HG03103 (cell line): ENCODE measurements around the gene IVNS1ABP.

Experiments used
- ATAC-seq: cut with Tn5 transposase; IDR thresholded peaks from one replicate; pipeline ENCODE4 v1.9.1; 2021; ENCODE audit warnings: low read depth; ENCODE audit not compliant: unreplicated experiment

The IVNS1ABP gene

DNA sequence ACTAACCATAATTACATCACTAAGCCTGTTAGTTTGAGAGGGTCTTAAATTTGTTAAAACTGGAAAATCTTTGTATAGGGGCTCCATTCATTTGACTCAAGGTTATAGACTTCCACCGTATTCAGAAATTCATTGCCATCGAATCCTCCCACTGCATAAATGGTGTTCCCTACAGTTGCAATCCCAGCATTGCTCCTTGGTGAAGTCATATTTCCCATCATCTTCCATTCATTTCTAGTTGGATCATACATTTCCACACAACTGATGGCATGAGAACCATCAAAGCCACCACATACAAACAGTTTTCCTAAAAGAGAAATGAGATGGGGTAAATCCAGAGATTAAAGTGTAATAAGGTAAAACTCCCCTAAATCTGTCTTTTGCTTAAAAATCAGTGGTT is 19.1 kb downstream of the IVNS1ABP start:
- ATAC-seq = no peak

DNA sequence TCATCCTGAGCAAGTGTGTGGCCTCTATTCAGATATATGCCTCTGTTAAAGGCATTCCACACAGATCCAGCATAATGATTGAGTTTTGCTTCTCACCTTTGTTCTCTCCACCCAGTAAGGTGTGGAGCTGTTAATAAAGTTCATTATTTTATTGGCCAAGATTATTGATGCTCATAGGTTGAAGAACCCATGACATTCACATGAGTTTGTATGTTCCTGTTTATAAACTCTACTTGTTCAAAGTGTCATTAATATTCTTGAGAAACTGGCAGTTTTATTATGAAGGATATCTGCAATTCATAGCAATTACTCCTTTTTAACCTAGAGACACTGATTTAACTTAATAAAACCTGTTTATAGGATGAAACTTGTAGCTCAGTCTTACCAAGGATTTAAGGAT is 22.0 kb downstream of the IVNS1ABP start:
- ATAC-seq = no peak

DNA sequence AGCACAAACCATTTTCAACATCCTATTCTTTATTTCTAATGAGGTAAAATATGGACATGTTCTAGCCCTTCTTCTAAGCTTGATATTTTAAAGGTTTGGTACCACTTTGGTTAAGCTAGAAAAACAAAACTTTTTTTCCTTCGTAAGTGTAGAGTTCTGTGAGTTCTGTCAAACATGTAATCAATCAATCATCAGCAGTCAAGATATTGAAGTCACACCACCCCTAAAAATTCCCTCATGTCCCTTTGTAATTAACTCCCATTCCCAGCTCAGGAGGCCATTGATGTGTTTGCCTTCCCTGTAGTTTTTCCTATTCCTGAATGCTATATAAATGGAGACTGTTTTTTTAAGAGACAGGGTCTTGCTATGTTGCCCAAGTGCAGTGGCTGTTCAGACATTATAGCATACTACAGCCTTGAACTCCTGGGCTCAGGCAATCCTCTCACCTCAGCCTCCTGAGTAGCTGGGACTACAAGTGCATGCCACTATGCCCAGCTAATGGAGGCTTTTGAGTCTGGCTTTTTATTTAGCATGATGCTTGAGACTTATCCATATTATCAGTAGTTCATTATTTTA is 23.0 kb downstream of the IVNS1ABP start:
- no peak for ATAC-seq

DNA sequence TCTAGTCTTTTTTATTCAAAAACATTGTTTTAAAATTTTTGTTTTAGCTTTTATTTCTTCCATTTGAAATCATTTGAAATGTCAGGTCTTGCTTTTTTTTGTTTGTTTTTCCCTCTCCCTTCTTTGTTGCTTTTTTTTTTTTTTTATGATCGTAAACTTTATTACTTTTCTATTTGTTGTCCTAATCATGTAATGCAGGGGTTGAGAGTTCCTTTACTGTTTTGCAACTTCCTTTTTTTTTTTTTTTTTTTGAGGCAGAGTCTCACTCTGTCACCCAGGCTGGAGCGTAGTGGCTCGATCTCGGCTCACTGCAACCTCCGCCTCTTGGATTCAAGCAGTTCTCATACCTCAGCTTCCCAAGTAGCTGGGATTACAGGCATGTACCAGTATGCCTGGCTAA is 24.8 kb downstream of the IVNS1ABP start:
- no peak for ATAC-seq

DNA sequence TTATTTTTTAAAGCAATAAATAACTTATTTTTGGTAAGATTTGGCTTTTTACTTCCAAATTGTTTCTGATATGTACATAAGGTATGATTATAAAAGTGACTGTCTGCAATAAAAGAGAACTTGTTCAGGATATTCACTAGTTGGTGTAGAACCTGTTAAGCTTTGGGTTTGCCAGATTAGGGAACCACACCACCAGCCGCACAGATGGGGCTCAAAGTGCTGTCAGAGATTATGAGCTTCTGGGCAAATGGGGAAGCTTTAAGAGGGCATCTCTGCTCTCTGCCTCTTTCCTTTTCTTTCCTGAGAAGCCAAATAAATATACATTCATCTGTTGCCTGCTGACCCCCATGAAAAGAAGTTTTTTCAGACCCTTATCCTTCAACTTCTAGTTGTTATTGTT is 25.4 kb downstream of the IVNS1ABP start:
- no peak for ATAC-seq

DNA sequence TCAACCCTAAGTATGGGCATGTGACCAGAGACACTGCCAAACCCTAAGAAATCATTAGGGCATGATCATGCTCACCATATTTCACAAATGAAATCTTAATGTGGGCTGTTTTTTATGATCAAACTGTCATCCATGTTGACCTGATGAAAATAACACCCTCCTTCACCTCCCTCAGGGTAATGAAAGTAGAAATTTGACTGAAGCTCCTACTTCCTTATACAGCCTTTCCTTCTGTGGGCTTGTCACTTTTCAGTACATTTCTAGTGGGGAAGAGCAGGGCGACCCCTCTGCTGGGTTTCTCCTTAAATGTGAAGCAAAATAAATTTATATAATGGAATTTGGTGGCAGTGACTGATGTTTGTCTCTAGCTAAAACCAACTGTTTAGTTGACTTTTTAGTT is 25.9 kb downstream of the IVNS1ABP start:
- ATAC-seq = no peak

DNA sequence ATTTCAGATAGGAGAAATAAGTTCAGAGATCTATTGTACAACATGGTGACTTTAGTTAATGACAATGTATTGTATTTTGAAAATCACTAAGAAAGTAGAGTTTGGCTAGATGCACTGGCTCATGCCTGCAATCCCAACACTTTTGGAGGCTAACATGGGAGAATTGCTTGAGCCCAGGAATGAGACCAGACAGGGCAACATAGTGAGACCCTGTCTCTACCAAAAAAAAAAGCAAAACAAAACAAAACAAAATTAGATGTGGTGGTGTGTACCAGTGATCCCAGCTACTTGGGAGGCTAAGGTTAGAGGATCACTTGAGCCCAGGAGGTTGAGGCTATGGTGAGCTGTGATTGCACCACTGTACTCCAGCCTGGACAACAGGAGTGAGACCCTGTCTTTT is 27.2 kb downstream of the IVNS1ABP start:
- ATAC-seq = no peak

DNA sequence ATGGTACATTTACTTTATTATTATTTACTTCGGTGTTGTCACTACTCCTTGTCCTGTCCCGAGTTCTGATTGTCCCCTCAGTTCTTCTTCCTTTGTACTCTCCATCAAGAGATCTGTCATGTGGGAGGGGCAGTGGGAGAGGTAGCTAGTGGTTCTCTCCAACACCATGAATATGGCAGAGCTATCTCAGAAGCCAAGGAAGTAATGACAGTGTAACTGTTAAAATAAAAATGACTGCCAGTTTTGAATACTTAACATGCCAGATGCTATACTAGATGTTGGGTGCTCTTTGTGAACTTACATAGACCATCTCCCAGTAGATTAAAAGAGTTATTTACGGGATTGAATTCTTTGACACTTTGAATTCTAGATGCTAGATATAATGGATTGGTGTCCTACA is 28.6 kb downstream of the IVNS1ABP start:
- ATAC-seq = no peak

DNA sequence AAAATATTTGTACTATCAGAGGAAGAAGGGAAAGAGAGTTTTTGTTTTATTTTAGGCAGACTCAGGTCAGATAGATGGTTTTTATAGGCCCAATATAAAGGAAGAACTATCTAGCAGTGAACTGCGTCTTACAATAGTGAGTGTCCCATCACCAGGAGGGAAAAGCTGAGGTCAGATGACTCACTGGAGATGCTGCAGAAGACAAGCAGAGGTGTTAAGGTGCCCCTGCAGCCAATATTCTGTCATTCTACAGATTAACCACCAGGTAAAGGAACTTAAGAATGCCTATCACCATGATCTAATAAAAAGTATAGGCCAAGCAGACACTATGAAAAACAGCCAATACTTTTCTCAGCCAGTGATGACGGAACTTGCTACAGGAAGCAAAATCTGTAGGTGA is 29.6 kb downstream of the IVNS1ABP start:
- ATAC-seq = no peak

DNA sequence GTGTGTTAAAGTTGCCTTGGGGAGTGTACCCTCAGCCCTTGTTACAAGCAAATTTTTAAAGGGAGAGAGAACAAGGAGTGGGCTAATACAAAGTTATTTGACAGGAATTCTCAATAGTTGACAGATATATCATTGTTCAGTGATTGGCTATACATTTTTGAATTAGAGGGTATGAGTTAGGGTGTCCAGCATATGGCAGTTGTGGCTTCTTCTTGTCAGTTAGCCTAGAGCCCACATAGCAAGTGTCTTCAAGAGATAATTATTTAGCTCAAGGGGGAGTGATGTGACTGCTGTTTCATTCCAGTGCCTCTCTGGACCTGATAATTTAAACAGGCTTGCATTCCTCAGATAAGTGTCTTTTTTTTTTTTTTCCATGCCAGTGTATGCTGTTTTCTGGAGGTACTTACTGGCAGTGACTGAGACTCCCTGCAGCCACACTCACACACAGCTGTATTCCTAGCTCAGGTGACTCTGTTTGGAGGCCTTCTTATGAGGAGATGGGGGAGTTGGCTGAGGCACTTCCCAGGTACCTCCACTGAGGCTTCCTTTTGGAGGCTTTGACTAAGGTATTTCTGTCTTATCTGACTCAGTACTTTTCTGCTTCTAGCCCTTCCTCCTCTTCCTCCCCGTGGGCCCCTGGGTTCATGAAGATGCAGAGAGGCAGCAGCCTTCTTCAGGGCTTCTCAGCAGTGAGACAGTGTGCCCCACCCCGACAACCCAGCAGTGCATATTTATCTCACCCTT is 32.3 kb downstream of the IVNS1ABP start:
- no peak for ATAC-seq

DNA sequence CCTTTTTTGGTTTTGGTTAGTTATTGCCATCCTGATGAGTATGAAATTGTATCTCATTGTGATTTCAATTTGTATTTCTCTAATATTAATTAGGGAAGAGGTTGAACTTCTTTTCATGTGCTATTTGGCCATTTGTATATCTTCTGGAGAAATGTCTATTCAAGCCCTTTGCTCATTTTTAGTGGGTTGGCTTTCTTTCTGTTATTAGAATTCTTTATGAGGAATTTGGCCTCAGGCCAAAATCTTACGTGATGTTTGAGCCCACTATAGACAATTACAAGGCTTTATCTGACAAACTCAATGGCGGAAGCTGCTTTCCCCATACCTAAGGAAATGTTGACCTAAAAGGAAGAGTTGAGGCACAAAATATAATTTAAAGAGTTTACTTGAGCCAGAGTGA is 32.9 kb downstream of the IVNS1ABP start:
- ATAC-seq = no peak

DNA sequence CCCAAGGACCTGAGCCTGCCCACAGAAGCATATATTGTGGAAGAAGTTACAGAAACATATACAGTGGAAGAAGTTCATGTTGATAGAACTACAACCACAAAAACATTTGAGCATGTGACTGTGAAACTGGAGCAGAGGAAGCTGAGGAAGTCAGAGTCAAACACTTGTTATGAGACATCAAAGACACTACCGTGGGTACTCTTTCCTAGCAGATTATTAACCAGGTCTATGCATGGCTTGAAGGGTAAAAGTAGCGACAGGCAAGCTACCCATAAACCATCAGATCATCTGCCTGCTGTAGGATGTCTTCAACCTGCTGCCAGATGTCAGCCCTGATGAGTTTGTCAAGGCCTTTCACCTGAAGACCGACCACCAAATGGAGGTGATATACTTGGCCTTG is 35.8 kb downstream of the IVNS1ABP start:
- ATAC-seq = peak; percentile 51

DNA sequence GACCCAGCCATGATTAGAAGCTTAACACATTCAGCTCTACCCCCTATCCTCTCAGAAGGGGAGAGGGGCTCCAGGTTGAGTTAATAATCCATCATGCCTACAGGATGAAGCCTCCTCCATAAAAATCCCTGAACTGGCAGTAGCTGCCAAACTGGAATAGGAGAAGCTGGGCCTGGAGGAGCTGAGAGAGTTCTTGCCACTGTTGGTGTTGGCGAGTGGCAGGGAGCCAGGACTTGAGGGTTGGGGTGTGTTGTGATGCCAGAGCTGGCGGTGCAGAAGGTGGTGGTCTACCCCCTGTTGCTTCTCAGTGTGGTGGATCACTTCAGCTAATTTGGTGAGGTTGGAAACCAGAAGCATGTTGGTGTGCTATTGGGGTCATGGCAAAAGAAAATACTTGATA is 36.5 kb downstream of the IVNS1ABP start:
- ATAC-seq = no peak

DNA sequence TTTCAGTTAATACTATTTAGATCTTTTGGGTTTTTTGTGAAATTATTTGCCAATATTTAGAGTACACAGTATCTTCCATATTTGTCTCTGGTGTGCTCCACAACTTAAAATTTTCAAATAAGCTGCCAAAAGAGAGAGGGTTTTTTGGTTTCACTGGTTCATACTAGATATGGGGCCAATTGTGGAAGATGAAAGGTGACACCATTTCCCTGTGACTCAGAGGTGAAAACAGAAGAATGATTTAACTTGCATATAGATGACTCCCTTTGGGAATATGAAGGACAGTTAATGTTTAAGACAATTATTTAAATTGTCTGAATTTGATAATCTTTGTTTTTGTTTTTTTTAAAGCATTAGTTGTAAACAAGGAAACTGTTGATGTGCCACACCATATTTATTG is 37.5 kb downstream of the IVNS1ABP start:
- no peak for ATAC-seq

DNA sequence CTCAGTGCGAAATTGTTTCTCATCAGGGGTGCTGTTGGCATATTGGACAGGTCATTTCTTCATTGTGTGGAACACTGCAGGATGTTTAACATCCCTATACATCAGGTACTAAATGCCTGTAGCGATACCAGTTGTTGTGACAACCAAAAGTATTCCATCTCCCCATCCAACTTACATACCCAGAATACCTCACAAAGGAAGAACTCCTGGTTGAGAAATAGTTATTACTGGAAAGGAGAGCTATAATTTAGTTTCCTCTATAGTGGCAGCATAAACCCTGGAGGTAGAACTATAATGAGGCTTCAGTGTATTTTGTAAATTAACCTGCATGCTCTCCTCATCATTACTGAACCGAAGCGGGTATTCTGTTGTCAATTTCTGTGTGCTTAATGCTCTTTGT is 45.1 kb downstream of the IVNS1ABP start:
- ATAC-seq = no peak

DNA sequence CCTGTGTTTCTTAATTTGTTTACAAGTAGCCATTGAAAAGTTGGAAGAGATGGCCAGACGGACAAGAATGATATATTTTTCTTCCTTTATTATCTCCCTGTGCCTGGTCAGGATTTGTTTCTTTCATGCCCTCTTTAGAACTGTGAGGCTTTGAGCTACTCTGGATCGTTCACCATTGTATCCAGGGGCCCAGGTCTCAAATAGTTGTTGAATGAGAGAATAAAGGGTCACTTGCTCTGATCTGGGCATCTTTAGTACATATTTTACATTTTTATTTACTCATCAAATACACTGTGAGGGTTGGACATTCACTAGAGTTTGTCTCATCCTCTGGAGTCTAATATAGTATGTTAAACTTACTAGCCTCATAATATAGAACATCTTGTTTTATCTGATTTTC is 48.7 kb downstream of the IVNS1ABP start:
- no peak for ATAC-seq

DNA sequence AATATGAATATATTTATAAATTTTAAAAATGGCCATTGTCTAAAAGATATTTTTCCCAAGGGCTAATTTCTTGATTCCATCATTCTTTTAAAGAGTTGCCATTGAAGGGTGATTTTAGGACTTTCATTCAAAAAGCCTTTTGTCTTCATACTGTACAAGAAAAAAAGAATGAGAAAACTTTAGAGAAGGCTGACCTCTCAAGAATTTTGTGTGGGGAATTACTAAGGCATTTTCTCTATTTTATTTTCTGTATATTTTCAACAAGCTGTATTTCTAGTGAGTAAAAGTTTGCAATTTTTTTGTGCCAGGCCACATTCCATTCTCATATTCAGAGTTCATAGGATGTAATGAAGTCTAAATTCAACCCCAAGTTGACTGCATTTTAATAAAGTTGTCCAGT is 49.3 kb downstream of the IVNS1ABP start:
- no peak for ATAC-seq

DNA sequence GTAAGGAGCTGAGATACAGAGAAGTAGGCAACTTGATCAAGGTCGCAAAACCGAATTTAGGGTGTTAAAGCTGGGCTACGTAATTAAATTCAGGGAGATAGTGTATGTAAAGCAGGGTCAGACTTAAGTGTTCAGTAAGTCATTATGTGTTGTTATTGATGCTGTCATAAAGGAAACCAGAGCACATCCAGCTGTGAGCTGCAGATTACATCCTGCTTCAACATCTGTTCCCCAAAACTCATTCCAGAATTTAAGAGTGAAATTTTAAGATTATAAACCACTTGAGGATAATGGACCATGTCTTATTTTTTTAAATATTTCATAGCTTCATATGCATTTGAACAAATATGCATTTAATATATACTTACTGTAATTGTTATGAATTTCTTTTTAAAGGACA is 49.7 kb downstream of the IVNS1ABP start:
- ATAC-seq = no peak

DNA sequence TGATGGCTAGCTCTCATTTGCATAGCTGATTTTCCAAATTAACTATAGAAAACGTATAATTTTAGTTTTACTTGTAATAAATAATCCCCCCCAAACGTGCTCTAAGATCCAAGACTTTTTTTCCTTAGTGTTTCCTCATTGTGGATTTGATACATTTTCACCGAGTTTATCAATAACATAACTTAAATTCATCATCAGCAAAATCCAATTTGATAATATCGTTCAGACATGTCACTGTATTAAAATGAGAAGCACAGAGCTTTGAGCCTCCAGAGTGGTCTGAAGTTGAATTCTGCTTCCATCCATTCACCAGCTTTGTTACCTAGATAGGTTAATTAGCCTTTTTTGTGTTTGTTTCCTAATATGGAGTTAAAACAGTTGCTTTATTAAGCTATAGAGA is 51.7 kb downstream of the IVNS1ABP start:
- ATAC-seq = no peak

DNA sequence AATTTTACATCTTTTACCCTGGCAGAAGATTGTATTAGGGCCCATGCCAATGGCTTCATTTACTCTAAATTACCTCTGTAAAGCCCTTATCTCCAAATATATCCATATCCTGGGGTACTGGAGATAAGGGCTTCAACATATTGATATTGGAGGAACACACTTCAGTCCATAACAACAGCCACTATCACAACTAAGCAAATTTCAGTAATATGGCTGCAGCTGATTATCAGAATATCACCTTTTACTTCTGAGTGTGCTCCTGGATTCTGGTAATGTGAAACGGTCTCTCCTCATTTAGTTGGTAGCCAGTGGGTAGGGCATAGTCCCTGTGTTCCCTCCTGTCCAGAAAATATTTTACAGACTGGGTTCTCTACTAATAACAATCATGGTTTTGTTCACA is 53.3 kb downstream of the IVNS1ABP start:
- ATAC-seq = no peak

DNA sequence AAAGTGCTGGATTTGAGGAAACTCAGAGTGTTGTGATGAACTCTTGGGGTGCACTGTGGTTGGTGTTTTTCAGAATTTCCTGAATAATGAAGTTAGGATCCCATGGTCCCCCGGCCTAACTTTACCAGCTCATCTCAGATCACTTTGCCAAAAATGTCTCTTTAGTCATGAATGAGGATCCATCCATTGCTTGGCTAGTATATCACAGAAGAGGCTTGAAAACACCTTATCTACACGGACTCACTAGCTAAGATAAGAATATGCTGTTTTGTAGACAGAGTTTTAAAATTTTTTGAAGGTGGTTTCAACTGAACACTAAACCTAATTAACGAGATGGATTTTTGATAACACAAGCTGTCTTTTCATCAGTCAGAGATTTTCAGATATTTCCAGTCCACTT is 53.8 kb downstream of the IVNS1ABP start:
- no peak for ATAC-seq

DNA sequence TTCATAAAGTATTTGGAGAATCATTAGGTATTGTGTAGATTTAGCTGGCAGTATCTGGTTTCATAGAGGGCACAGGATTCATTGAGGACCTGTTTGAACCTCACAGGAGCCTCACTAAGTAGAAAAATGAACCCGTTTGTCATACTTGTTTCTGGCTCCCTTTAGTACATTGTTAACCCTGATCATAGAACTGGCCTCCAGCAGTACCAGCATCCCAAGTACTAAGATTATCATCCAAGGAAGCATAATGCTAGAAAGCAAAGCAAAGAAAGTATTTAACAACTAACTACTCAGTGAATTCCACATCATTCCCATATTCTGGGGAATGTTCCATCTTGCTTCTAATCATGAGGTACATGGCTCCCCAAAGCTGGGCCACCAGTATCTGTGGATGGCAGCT is 54.9 kb downstream of the IVNS1ABP start:
- ATAC-seq = no peak

DNA sequence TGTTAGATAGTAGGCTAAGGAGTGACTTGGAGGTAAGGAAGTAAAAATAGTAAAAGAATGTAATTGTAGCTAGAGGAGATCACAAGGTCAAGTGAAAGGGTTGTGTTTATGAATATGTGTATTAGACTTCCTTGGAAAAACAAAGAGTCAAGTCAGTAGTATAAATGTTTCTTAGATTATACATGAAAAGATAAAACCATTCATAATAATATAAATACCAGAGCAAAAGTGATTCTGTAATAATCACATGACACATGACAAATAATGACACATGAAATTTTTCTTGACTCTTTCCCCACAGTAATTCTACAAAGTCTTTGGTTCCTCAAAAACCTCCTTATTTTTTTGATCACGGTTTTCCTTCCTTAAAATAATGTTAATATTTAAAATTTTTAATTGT is 56.4 kb downstream of the IVNS1ABP start:
- ATAC-seq = no peak
